Subcutaneous abdominal adipose tissue (tissue), 5 donors: Measurements from ENCODE around the gene NRP1.

Source experiments
- H3K27ac ChIP-seq: one replicate; pipeline ENCODE4 v1.7.0; 2013; ENCODE audit warnings: low read depth, mild to moderate bottlenecking, inconsistent platforms, low read length, moderate library complexity
- H3K27me3 ChIP-seq, 5 donors: one replicate each; pipeline ENCODE4 v1.7.0; 2013; ENCODE audit warnings: low read length in 5 of 5, inconsistent platforms in 1 of 5; ENCODE audit not compliant: control insufficient read depth in 5 of 5, insufficient read depth in 4 of 5
- H3K36me3 ChIP-seq, 5 donors: one replicate each; pipeline ENCODE4 v1.7.0; 2013; ENCODE audit warnings: low read length in 5 of 5; ENCODE audit not compliant: control insufficient read depth in 5 of 5, insufficient read depth in 5 of 5
- H3K4me1 ChIP-seq, 5 donors: one replicate each; pipeline ENCODE4 v1.7.0; 2013; ENCODE audit warnings: low read length in 5 of 5, mild to moderate bottlenecking in 3 of 5, moderate library complexity in 1 of 5; ENCODE audit not compliant: control insufficient read depth in 5 of 5, insufficient read depth in 5 of 5
- H3K4me3 ChIP-seq, 5 donors: one replicate each; pipeline ENCODE4 v1.7.0; 2013; ENCODE audit warnings: low read length in 5 of 5, low read depth in 1 of 5
- H3K9ac ChIP-seq, 5 donors: one replicate each; pipeline ENCODE4 v1.7.0; 2013; ENCODE audit warnings: low read length in 5 of 5, mild to moderate bottlenecking in 4 of 5, moderate library complexity in 3 of 5
- H3K9me3 ChIP-seq, 5 donors: one replicate each; pipeline ENCODE4 v1.7.0; 2013; ENCODE audit warnings: low read length in 5 of 5; ENCODE audit not compliant: control insufficient read depth in 5 of 5
- donor health status: healthy.
- donor health status: healthy.
- donor health status: healthy.
- donor health status: healthy.
- donor health status: healthy.

NRP1 gene

GRCh38 chr10:33310853-33311252 is 23.6 kb downstream of the NRP1 start:
- H3K4me3 ChIP-seq = no peak overlapping the region
- peaks cover 5 to 70% (median 28%) of the 10 kb centered on the region in 5 donors for H3K4me1 ChIP-seq
- H3K27ac ChIP-seq = peak overlapping the region; percentile 50
- no peak overlapping the region for H3K9ac ChIP-seq
- no peaks in the 10 kb centered on the region for H3K27me3 ChIP-seq
- H3K9me3 ChIP-seq = peaks cover 0 to 3% (median 0%) of the 10 kb centered on the region in 5 donors
- peaks cover 10 to 38% (median 16%) of the 10 kb centered on the region in 5 donors for H3K36me3 ChIP-seq

- Histone ChIP-seq H3K9me3 (peaks cover 0 to 3% (median 0%) of the 10 kb centered on the region in 5 donors), H3K36me3 (peaks cover 13 to 33% (median 19%) of the 10 kb centered on the region in 5 donors), H3K4me1 (peaks cover 8 to 67% (median 27%) of the 10 kb centered on the region in 5 donors), H3K27me3 (no peaks in the 10 kb centered on the region), H3K27ac (no peak overlapping the region), H3K9ac (no peak overlapping the region), H3K4me3 (no peak overlapping the region)
Observed at GRCh38 chr10:33309406-33309805, 25.1 kb downstream of the NRP1 start.

- H3K4me1 ChIP-seq = peaks cover 8 to 70% (median 39%) of the 10 kb centered on the region in 5 donors
- H3K27ac ChIP-seq = no peak overlapping the region
- no peaks in the 10 kb centered on the region for H3K27me3 ChIP-seq
Observed at GRCh38 chr10:33307835-33308234, 26.6 kb downstream of the NRP1 start.

GRCh38 chr10:33306701-33307519 is 27.6 kb downstream of the NRP1 start:
- peak overlapping the region in 2 of 5 donors; percentile 1 to 13 for H3K9ac ChIP-seq
- no peaks in the 10 kb centered on the region for H3K27me3 ChIP-seq
- peaks cover 0 to 3% (median 0%) of the 10 kb centered on the region in 5 donors for H3K9me3 ChIP-seq
- peak overlapping the region in 1 of 5 donors; percentile 17 for H3K4me3 ChIP-seq
- H3K27ac ChIP-seq = peak overlapping the region; percentile 66
- H3K36me3 ChIP-seq = peaks cover 6 to 20% (median 13%) of the 10 kb centered on the region in 5 donors
- H3K4me1 ChIP-seq = peaks cover 13 to 70% (median 48%) of the 10 kb centered on the region in 5 donors

More at GRCh38 chr10:33307835-33308234, 26.6 kb downstream of the NRP1 start:
- peaks cover 12 to 22% (median 13%) of the 10 kb centered on the region in 5 donors for H3K36me3 ChIP-seq
- peaks cover 0 to 3% (median 0%) of the 10 kb centered on the region in 5 donors for H3K9me3 ChIP-seq
- no peak overlapping the region for H3K9ac ChIP-seq
- no peak overlapping the region for H3K4me3 ChIP-seq

- Histone ChIP-seq H3K9me3 (peaks cover 0 to 3% (median 0%) of the 10 kb centered on the region in 5 donors), H3K27ac (peak overlapping the region; percentile 66), H3K27me3 (no peaks in the 10 kb centered on the region), H3K4me3 (peak overlapping the region in 1 of 5 donors; percentile 11), H3K36me3 (peaks cover 5 to 20% (median 16%) of the 10 kb centered on the region in 5 donors), H3K4me1 (peaks cover 13 to 73% (median 51%) of the 10 kb centered on the region in 5 donors), H3K9ac (no peak overlapping the region)
Observed at GRCh38 chr10:33306126-33306525, 28.3 kb downstream of the NRP1 start.

- Histone ChIP-seq H3K9me3 (peaks cover 0 to 3% (median 0%) of the 10 kb centered on the region in 5 donors), H3K36me3 (peaks cover 6 to 30% (median 20%) of the 10 kb centered on the region in 5 donors), H3K9ac (peak overlapping the region in 1 of 5 donors; percentile 35), H3K27me3 (no peaks in the 10 kb centered on the region), H3K4me3 (no peak overlapping the region), H3K4me1 (peaks cover 13 to 80% (median 58%) of the 10 kb centered on the region in 5 donors), H3K27ac (peak overlapping the region; percentile 76)
Observed at GRCh38 chr10:33304423-33305225, 29.8 kb downstream of the NRP1 start.

- Histone ChIP-seq H3K4me3 (no peak overlapping the region), H3K27me3 (no peaks in the 10 kb centered on the region), H3K9me3 (peaks cover 0 to 3% (median 0%) of the 10 kb centered on the region in 5 donors), H3K27ac (peak overlapping the region; percentile 76), H3K9ac (no peak overlapping the region), H3K4me1 (peaks cover 13 to 80% (median 60%) of the 10 kb centered on the region in 5 donors), H3K36me3 (peaks cover 6 to 28% (median 18%) of the 10 kb centered on the region in 5 donors)
Observed at GRCh38 chr10:33303988-33304387, 30.5 kb downstream of the NRP1 start.

GRCh38 chr10:33302208-33302829 is 32.1 kb downstream of the NRP1 start:
- H3K9ac ChIP-seq = no peak overlapping the region
- no peaks in the 10 kb centered on the region for H3K9me3 ChIP-seq
- H3K27me3 ChIP-seq = no peaks in the 10 kb centered on the region
- peaks cover 6 to 30% (median 18%) of the 10 kb centered on the region in 5 donors for H3K36me3 ChIP-seq
- peaks cover 13 to 93% (median 65%) of the 10 kb centered on the region in 5 donors for H3K4me1 ChIP-seq
- H3K27ac ChIP-seq = peak overlapping the region; percentile 51
- H3K4me3 ChIP-seq = no peak overlapping the region

- H3K36me3 ChIP-seq = peaks cover 4 to 37% (median 22%) of the 10 kb centered on the region in 5 donors
- H3K27ac ChIP-seq = peak overlapping the region; percentile 51
- no peak overlapping the region for H3K4me3 ChIP-seq
- no peaks in the 10 kb centered on the region for H3K9me3 ChIP-seq
- H3K27me3 ChIP-seq = no peaks in the 10 kb centered on the region
- H3K9ac ChIP-seq = no peak overlapping the region
- H3K4me1 ChIP-seq = peaks cover 8 to 90% (median 54%) of the 10 kb centered on the region in 5 donors
Observed at GRCh38 chr10:33301097-33301789, 33.2 kb downstream of the NRP1 start.
